K562 (cell line): Measurements from ENCODE around the gene FEN1. TPM values are rescaled to one million over a fixed set of nuclear protein-coding genes. Genes with fewer than 3 reads are reported as not detected.

ENCODE experiments used
- ATAC-seq: fragments of 200-7000 bp; cut with Tn5 transposase; 3 replicates; pipeline ENCODE4 v1.9.1; 2020; ENCODE audit warnings: moderate library complexity
- BruUV-seq: library from RNA; stranded (reverse); fragments of 400-500 nt; replicated peaks from 2 replicates; lab custom pipeline; 2021; lab: Mats Ljungman, UMichigan
- CTCF ChIA-PET: fragments of 300-600 bp; formaldehyde crosslinking; extraction: SDS; loops from one replicate; lab custom pipeline; 2021; ENCODE audit warnings: low intra/inter-chr PET ratio; lab: Yijun Ruan, JAX
- POLR2A ChIA-PET: fragments of 300-600, 350-650 bp; sonication (Branson Sonifier 250); formaldehyde crosslinking; extraction: SDS; loops from one replicate; lab custom pipeline; 2021; ENCODE audit warnings: antibody characterized with exemption, inconsistent platforms; lab: Yijun Ruan, JAX
- DNase-seq, 4 experiments: peaks; one replicate each; pipeline versions ENCODE4 v3.0.0 to v3.0.0-alpha.2; 2011 to 2018; ENCODE audit warnings: low spot score in 3 of 4, mixed read lengths in 3 of 4; ENCODE audit errors: extremely low read depth in 1 of 4
- FAIRE-seq: peaks from 2 replicates; lab custom pipeline; 2011; peaks lifted over from hg19 to GRCh38; lab: Jason Lieb, UNC
- H2AFZ ChIP-seq: 2 replicates; pipeline ENCODE4 v1.6.0; 2011; ENCODE audit warnings: low read depth, low read length, control low read depth, inconsistent platforms
- H3K27ac ChIP-seq: fragments of 200-600 bp; 3 replicates; pipeline ENCODE4 v1.8.0; 2011; ENCODE audit warnings: low read depth, mild to moderate bottlenecking, control low read depth, inconsistent platforms, low read length, moderate library complexity, mixed read lengths; ENCODE audit errors: extremely low read depth
- H3K27me3 ChIP-seq, 2 experiments: fragments of 300-600 bp in 1 of 2; 2 replicates in 1 of 2; 3 replicates in 1 of 2; pipeline versions ENCODE4 v1.6.0 to v1.8.0; 2011; ENCODE audit warnings: inconsistent platforms in 2 of 2, low read length in 2 of 2, mild to moderate bottlenecking in 1 of 2, mixed read lengths in 1 of 2, moderate library complexity in 1 of 2; ENCODE audit not compliant: control insufficient read depth in 2 of 2, insufficient read depth in 2 of 2
- H3K36me3 ChIP-seq: fragments of 300-600 bp; 3 replicates; pipeline ENCODE4 v1.8.0; 2011; ENCODE audit warnings: mild to moderate bottlenecking, low read length, inconsistent platforms; ENCODE audit not compliant: control insufficient read depth, insufficient read depth
- H3K4me1 ChIP-seq, 2 experiments: fragments of 200-600 bp in 1 of 2; replicated peaks in 1 of 2; 2 replicates in 1 of 2; 3 replicates in 1 of 2; pipeline versions ENCODE4 v1.5.1 to v1.8.0; 2011; ENCODE audit warnings: inconsistent platforms in 2 of 2, low read length in 2 of 2, mild to moderate bottlenecking in 1 of 2, mixed read lengths in 1 of 2, moderate library complexity in 1 of 2; ENCODE audit not compliant: control insufficient read depth in 2 of 2, insufficient read depth in 2 of 2
- H3K4me2 ChIP-seq: 2 replicates; pipeline ENCODE4 v1.6.1; 2011; ENCODE audit warnings: low read length, control low read depth, inconsistent platforms, mixed read lengths; ENCODE audit not compliant: insufficient read depth
- H3K4me3 ChIP-seq: fragments of 200-600 bp; sonication (generic), shearing (Covaris generic); 2 replicates; pipeline ENCODE4 v1.5.1; 2016; ENCODE audit warnings: control low read depth, inconsistent platforms
- H3K79me2 ChIP-seq: fragments of 200-600 bp; 3 replicates; pipeline ENCODE4 v1.8.0; 2011; ENCODE audit warnings: low read length, inconsistent platforms; ENCODE audit not compliant: control insufficient read depth, insufficient read depth
- H3K9ac ChIP-seq, 2 experiments: 2 replicates each; pipeline versions ENCODE4 v1.6.0 to v1.6.1; 2011; ENCODE audit warnings: low read depth in 2 of 2, low read length in 2 of 2, control low read depth in 1 of 2, inconsistent platforms in 1 of 2, mild to moderate bottlenecking in 1 of 2, mixed read lengths in 1 of 2; ENCODE audit not compliant: insufficient read depth in 1 of 2
- H3K9me1 ChIP-seq: one replicate; pipeline ENCODE4 v1.6.0; 2011; ENCODE audit warnings: inconsistent platforms, mild to moderate bottlenecking, low read length, moderate library complexity; ENCODE audit not compliant: control insufficient read depth, insufficient read depth
- H3K9me3 ChIP-seq: replicated peaks from 2 replicates; pipeline ENCODE4 v1.5.1; 2011; ENCODE audit warnings: low read depth, low read length, inconsistent platforms; ENCODE audit not compliant: control insufficient read depth, insufficient read depth
- H4K20me1 ChIP-seq: replicated peaks from 2 replicates; pipeline ENCODE4 v1.6.1; 2011; ENCODE audit warnings: low read length, inconsistent platforms, mixed read lengths; ENCODE audit not compliant: control insufficient read depth, insufficient read depth
- ARID3B ChIP-seq: fragments of 250-450 bp; sonication (Bioruptor Pico); IDR thresholded peaks from 2 replicates; pipeline ENCODE4 v1.4.0; 2020; ENCODE audit warnings: borderline replicate concordance
- E2F3 ChIP-seq: fragments of 250-450 bp; sonication (Bioruptor Pico); IDR thresholded peaks from 2 replicates; pipeline ENCODE4 v1.4.0; 2020; ENCODE audit warnings: mild to moderate bottlenecking
- HEY1 ChIP-seq: fragments of 250-450 bp; sonication (Bioruptor Pico); IDR thresholded peaks from 2 replicates; pipeline ENCODE4 v1.5.0; 2020; ENCODE audit warnings: mild to moderate bottlenecking, moderate library complexity, borderline replicate concordance
- MAZ ChIP-seq, 2 experiments: fragments of 450-650 bp in 1 of 2; sonication (generic) in 1 of 2; formaldehyde crosslinking; IDR thresholded peaks in 1 of 2; conservative IDR thresholded peaks in 1 of 2; 2 replicates each; pipeline versions ENCODE4 v1.4.0 to v1.5.0; 2020; ENCODE audit warnings: mild to moderate bottlenecking in 1 of 2, missing genetic modification reagents in 1 of 2
- XRCC5 ChIP-seq: fragments of 200-400 bp; formaldehyde crosslinking; IDR thresholded peaks from 2 replicates; pipeline ENCODE4 v1.6.1; 2017; ENCODE audit warnings: low read depth, mild to moderate bottlenecking, low read length
- WGBS: fragments of 100-300 bp; shearing (Covaris generic); methylation state at CpG from one replicate; pipeline ENCODE4 v1.1.6; 2016; ENCODE audit warnings: low coverage, mixed read lengths; ENCODE audit not compliant: insufficient coverage; ENCODE audit errors: missing lambda C conversion rate; 5-methylcytosine and 5-hydroxymethylcytosine counted together
- in situ Hi-C: fragments of 300-500 bp; cut with MboI; formaldehyde crosslinking; loops from 4 replicates; pipeline ENCODE4 v1.15.0; 2018; ENCODE audit warnings: inconsistent platforms, mixed read lengths
- intact Hi-C: fragments of 100-400 bp; cut with micrococcal nuclease; formaldehyde crosslinking; loops from 2 replicates; pipeline ENCODE4 v1.14.2; 2022
- polyA plus RNA-seq, 8 experiments: library from polyadenylated mRNA; depleted of rRNA in 4 of 8; stranded (reverse) in 5 of 8; unstranded in 3 of 8; fragments of >200 nt; fragmentation: Nextera tagmentation in 2 of 8; fragmentation: Illumina TruSeq in 1 of 8; extraction: Ambion mirVana in 2 of 8; extraction: Trizol in 1 of 8; gene quantifications; 2 replicates each; pipeline versions ENCODE4 v1.2.1 to v1.2.3, GENCODE V29; 2011 to 2014; ENCODE audit warnings: inconsistent platforms in 1 of 8, missing spikeins in 1 of 8
- total RNA-seq, 7 experiments: library from RNA; depleted of rRNA in 6 of 7; stranded (reverse); fragments of >200 nt in 6 of 7; fragmentation: Illumina TruSeq in 2 of 7; extraction: Trizol in 2 of 7; gene quantifications; 2 replicates each; pipeline versions ENCODE4 v1.2.1 to v1.2.3, GENCODE V29; 2011 to 2021; ENCODE audit warnings: low replicate concordance in 1 of 7
- TF ChIP-seq, protein P1 (sequence below): sonication (generic); formaldehyde crosslinking; IDR thresholded peaks from 2 replicates; pipeline ENCODE4 v1.9.0; 2022; ENCODE audit warnings: mild to moderate bottlenecking, missing genetic modification reagents
- TF ChIP-seq, protein P2 (sequence below): sonication (generic); formaldehyde crosslinking; IDR thresholded peaks from 2 replicates; pipeline ENCODE4 v1.8.0; 2022; ENCODE audit warnings: mild to moderate bottlenecking, missing genetic modification reagents
- TF ChIP-seq, protein P3 (sequence below): fragments of 250-450 bp; sonication (Bioruptor Pico); IDR thresholded peaks from 2 replicates; pipeline ENCODE4 v1.4.0; 2020

FEN1 gene
- total and polyA plus RNA-seq, 9 of the 15 experiments (the other 6 are each of a cell fraction or from before 2014, with no cell fraction given), result 58.1 to 156 (median 137) TPM

- WGBS, result 79% methylated on average over 7 of the region's 7 CpGs
- in situ Hi-C loops (no loop called here), intact Hi-C loops (no loop called here)
- Histone ChIP-seq H4K20me1 (no peaks in the 10 kb centered on the region), H3K9me3 (no peaks in the 10 kb centered on the region), H3K27me3 (no peaks in the 10 kb centered on the region), H3K4me3 (no peak overlapping the region), H2AFZ (no peak overlapping the region), H3K9ac (peak overlapping the region; percentile 24 to 84; a peak in 3 of 4 replicates), H3K9me1 (peaks cover 5% of the 10 kb centered on the region), H3K4me2 (no peak overlapping the region; the same call in 1 of the 2 replicates), H3K27ac (peak overlapping the region; percentile 90), H3K4me1 (peaks cover 60 to 73% of the 10 kb centered on the region in 2 experiments), H3K36me3 (peaks cover 18% of the 10 kb centered on the region), H3K79me2 (peaks cover 22% of the 10 kb centered on the region; the same call in 2 of the 3 replicates)
- BruUV-seq, result no TSS peak
- ChIA-PET POLR2A (no interaction called here), CTCF (no interaction called here)
- TF ChIP-seq, protein P1, sequence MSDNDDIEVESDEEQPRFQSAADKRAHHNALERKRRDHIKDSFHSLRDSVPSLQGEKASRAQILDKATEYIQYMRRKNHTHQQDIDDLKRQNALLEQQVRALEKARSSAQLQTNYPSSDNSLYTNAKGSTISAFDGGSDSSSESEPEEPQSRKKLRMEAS, result peak; percentile 34; the same call in 1 of the 2 replicates
- TF ChIP-seq HEY1 (no peak), ARID3B (CRISPR knock-in tag) (0 out of 2 replicates have a peak, but pooled peaks have one; percentile 17), MAZ (CRISPR knock-in tag; conservative IDR thresholded peaks at IDR 0.05 in 1 of 2, IDR thresholded peaks at IDR 0.05 in 1 of 2) (0 out of 4 replicates have a peak, but pooled peaks of 1 of the 2 experiments have one; percentile 18), E2F3 (0 out of 2 replicates have a peak, but pooled peaks have one; percentile 6), XRCC5 (no peak)
- TF ChIP-seq, protein P2, sequence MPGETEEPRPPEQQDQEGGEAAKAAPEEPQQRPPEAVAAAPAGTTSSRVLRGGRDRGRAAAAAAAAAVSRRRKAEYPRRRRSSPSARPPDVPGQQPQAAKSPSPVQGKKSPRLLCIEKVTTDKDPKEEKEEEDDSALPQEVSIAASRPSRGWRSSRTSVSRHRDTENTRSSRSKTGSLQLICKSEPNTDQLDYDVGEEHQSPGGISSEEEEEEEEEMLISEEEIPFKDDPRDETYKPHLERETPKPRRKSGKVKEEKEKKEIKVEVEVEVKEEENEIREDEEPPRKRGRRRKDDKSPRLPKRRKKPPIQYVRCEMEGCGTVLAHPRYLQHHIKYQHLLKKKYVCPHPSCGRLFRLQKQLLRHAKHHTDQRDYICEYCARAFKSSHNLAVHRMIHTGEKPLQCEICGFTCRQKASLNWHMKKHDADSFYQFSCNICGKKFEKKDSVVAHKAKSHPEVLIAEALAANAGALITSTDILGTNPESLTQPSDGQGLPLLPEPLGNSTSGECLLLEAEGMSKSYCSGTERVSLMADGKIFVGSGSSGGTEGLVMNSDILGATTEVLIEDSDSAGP (CRISPR knock-in tag), result 0 out of 2 replicates have a peak, but pooled peaks have one; percentile 30
- TF ChIP-seq, protein P3, sequence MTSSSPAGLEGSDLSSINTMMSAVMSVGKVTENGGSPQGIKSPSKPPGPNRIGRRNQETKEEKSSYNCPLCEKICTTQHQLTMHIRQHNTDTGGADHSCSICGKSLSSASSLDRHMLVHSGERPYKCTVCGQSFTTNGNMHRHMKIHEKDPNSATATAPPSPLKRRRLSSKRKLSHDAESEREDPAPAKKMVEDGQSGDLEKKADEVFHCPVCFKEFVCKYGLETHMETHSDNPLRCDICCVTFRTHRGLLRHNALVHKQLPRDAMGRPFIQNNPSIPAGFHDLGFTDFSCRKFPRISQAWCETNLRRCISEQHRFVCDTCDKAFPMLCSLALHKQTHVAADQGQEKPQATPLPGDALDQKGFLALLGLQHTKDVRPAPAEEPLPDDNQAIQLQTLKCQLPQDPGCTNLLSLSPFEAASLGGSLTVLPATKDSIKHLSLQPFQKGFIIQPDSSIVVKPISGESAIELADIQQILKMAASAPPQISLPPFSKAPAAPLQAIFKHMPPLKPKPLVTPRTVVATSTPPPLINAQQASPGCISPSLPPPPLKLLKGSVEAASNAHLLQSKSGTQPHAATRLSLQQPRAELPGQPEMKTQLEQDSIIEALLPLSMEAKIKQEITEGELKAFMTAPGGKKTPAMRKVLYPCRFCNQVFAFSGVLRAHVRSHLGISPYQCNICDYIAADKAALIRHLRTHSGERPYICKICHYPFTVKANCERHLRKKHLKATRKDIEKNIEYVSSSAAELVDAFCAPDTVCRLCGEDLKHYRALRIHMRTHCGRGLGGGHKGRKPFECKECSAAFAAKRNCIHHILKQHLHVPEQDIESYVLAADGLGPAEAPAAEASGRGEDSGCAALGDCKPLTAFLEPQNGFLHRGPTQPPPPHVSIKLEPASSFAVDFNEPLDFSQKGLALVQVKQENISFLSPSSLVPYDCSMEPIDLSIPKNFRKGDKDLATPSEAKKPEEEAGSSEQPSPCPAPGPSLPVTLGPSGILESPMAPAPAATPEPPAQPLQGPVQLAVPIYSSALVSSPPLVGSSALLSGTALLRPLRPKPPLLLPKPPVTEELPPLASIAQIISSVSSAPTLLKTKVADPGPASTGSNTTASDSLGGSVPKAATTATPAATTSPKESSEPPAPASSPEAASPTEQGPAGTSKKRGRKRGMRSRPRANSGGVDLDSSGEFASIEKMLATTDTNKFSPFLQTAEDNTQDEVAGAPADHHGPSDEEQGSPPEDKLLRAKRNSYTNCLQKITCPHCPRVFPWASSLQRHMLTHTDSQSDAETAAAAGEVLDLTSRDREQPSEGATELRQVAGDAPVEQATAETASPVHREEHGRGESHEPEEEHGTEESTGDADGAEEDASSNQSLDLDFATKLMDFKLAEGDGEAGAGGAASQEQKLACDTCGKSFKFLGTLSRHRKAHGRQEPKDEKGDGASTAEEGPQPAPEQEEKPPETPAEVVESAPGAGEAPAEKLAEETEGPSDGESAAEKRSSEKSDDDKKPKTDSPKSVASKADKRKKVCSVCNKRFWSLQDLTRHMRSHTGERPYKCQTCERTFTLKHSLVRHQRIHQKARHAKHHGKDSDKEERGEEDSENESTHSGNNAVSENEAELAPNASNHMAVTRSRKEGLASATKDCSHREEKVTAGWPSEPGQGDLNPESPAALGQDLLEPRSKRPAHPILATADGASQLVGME (CRISPR knock-in tag), result 0 out of 2 replicates have a peak, but pooled peaks have one; percentile 11
- no peak for FAIRE-seq
- DNase-seq, result no peak
- ATAC-seq, result no peak
These were observed 47.7 kb downstream of the FEN1 start for GRCh38 chr11:61840371-61840770.
